Smooth muscle cell of the umbilical artery (primary cell): Measurements from ENCODE around the gene PBOV1. TPM values are rescaled to one million over a fixed set of nuclear protein-coding genes. Genes with fewer than 3 reads are reported as not detected.

ENCODE experiments used
- total RNA-seq: library from RNA; depleted of rRNA; stranded (reverse); fragments of >200 nt; gene quantifications from 2 replicates; pipeline ENCODE4 v1.2.3, GENCODE V29; 2014

Gene PBOV1
- not detected in 2 replicates for total RNA-seq

GRCh38 chr6:138218449-138218848, at the start of gene PBOV1:
Gene PBOV1, minus strand, starts transcription at chr6:138218491. Its CDS starts 96 bp downstream, at chr6:138218395.

Other genes with a start within 250 kb of the PBOV1 start
- 13.4 and 21.5 TPM in 2 replicates for gene PERP, start 111.1 kb downstream of the PBOV1 start, total RNA-seq
- 0.59 and 1.1 TPM in 2 replicates for gene ARFGEF3, start 56.6 kb downstream of the PBOV1 start, total RNA-seq
- not detected in 2 replicates for gene SMIM28, start 159.4 kb upstream of the PBOV1 start, total RNA-seq
- 26.9 and 40.7 TPM in 2 replicates for gene HEBP2, start 185.7 kb upstream of the PBOV1 start, total RNA-seq